Measurements from ENCODE around the gene ADGRA3.

- TF ChIP-seq, protein P1, sequence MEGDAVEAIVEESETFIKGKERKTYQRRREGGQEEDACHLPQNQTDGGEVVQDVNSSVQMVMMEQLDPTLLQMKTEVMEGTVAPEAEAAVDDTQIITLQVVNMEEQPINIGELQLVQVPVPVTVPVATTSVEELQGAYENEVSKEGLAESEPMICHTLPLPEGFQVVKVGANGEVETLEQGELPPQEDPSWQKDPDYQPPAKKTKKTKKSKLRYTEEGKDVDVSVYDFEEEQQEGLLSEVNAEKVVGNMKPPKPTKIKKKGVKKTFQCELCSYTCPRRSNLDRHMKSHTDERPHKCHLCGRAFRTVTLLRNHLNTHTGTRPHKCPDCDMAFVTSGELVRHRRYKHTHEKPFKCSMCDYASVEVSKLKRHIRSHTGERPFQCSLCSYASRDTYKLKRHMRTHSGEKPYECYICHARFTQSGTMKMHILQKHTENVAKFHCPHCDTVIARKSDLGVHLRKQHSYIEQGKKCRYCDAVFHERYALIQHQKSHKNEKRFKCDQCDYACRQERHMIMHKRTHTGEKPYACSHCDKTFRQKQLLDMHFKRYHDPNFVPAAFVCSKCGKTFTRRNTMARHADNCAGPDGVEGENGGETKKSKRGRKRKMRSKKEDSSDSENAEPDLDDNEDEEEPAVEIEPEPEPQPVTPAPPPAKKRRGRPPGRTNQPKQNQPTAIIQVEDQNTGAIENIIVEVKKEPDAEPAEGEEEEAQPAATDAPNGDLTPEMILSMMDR (IDR thresholded peaks at IDR 0.05): no peak
- no peak for TF ChIP-seq POLR2A (IDR thresholded peaks at IDR 0.05)
Observed at GRCh38 chr4:22391551-22391950, 124.3 kb downstream of the ADGRA3 start.
